GM12878 (cell line): ENCODE data around the gene ACBD7. TPM values are rescaled to one million over a fixed set of nuclear protein-coding genes. Genes with fewer than 3 reads are reported as not detected.

Source experiments
- ATAC-seq: fragments of 200-7000 bp; cut with Tn5 transposase; 3 replicates; pipeline ENCODE4 v1.9.1; 2020; ENCODE audit warnings: mild to moderate bottlenecking, moderate library complexity
- BruUV-seq: library from RNA; stranded (reverse); fragments of 400-500 nt; replicated peaks from 2 replicates; lab custom pipeline; 2021; lab: Mats Ljungman, UMichigan
- CTCF ChIA-PET: fragments of 300-600 bp; sonication (Branson Sonifier 250); formaldehyde crosslinking; extraction: SDS; loops from one replicate; lab custom pipeline; 2021; ENCODE audit warnings: inconsistent platforms; lab: Yijun Ruan, JAX
- POLR2A ChIA-PET: fragments of 350-600 bp; formaldehyde crosslinking; extraction: SDS; loops from one replicate; lab custom pipeline; 2021; ENCODE audit warnings: inconsistent platforms; lab: Charles Lee
- RAD21 ChIA-PET: fragments of 300-600 bp; sonication (Branson Sonifier 250); formaldehyde crosslinking; loops from one replicate; lab custom pipeline; 2023; ENCODE audit warnings: antibody characterized with exemption; ENCODE audit not compliant: unreplicated experiment; lab: Charles Lee
- SMC1A ChIA-PET: fragments of 300-600 bp; sonication (Branson Sonifier 250); formaldehyde crosslinking; loops from one replicate; lab custom pipeline; 2023; ENCODE audit not compliant: unreplicated experiment, uncharacterized antibody; lab: Charles Lee
- DNase-seq: peaks from one replicate; pipeline ENCODE4 v3.0.0-alpha.2; 2011; ENCODE audit warnings: low read depth, low spot score
- FAIRE-seq: peaks from 3 replicates; lab custom pipeline; 2011; peaks lifted over from hg19 to GRCh38; lab: Jason Lieb, UNC
- H2AFZ ChIP-seq: 2 replicates; pipeline ENCODE4 v1.6.0; 2011; ENCODE audit warnings: low read depth, low read length, control low read depth; ENCODE audit not compliant: control insufficient read depth
- H3K27ac ChIP-seq: 2 replicates; pipeline ENCODE4 v1.5.1; 2011; ENCODE audit warnings: control low read depth; ENCODE audit not compliant: control insufficient read depth, insufficient read depth
- H3K27me3 ChIP-seq, 2 experiments: replicated peaks in 1 of 2; 2 replicates each; pipeline versions ENCODE4 v1.6.0 to v1.6.1; 2011; ENCODE audit warnings: low read length in 1 of 2; ENCODE audit not compliant: control insufficient read depth in 2 of 2, insufficient read depth in 2 of 2
- H3K36me3 ChIP-seq, 2 experiments: 2 replicates each; pipeline ENCODE4 v1.5.1; 2011; ENCODE audit warnings: low read length in 1 of 2; ENCODE audit not compliant: control insufficient read depth in 2 of 2, insufficient read depth in 2 of 2
- H3K4me1 ChIP-seq: 2 replicates; pipeline ENCODE4 v1.6.1; 2011; ENCODE audit warnings: mild to moderate bottlenecking, low read length, moderate library complexity, mixed read lengths; ENCODE audit not compliant: control insufficient read depth, insufficient read depth
- H3K4me2 ChIP-seq: 2 replicates; pipeline ENCODE4 v1.6.0; 2011; ENCODE audit warnings: control low read depth; ENCODE audit not compliant: control insufficient read depth, insufficient read depth
- H3K4me3 ChIP-seq: fragments of 200-600 bp; sonication (generic); 2 replicates; pipeline ENCODE4 v1.5.1; 2016
- H3K79me2 ChIP-seq: 2 replicates; pipeline ENCODE4 v1.6.0; 2011; ENCODE audit warnings: low read length; ENCODE audit not compliant: control insufficient read depth, insufficient read depth
- H3K9ac ChIP-seq: 2 replicates; pipeline ENCODE4 v1.8.0; 2011; ENCODE audit warnings: low read length, control low read depth, mixed read lengths; ENCODE audit not compliant: control insufficient read depth, insufficient read depth
- H3K9me3 ChIP-seq: replicated peaks from 3 replicates; pipeline ENCODE4 v1.5.1; 2011; ENCODE audit warnings: mild to moderate bottlenecking, low read length; ENCODE audit not compliant: control insufficient read depth, insufficient read depth
- H4K20me1 ChIP-seq: 2 replicates; pipeline ENCODE4 v1.6.0; 2011; ENCODE audit not compliant: control insufficient read depth, insufficient read depth
- CBX3 ChIP-seq: fragments of 200-600 bp; sonication (generic); IDR thresholded peaks from 2 replicates; pipeline ENCODE4 v1.6.1; 2016; ENCODE audit warnings: low read depth, borderline replicate concordance
- CREB1 ChIP-seq: IDR thresholded peaks from 2 replicates; pipeline ENCODE4 v1.6.1; 2012; ENCODE audit warnings: low read depth, mild to moderate bottlenecking, inconsistent platforms
- ELK1 ChIP-seq: IDR thresholded peaks from 2 replicates; pipeline ENCODE4 v1.6.1; 2012; ENCODE audit warnings: low read depth, low read length, improper control_type of control experiment
- ETV6 ChIP-seq, 2 experiments: fragments of 450-650 bp in 1 of 2; IDR thresholded peaks in 1 of 2; conservative IDR thresholded peaks in 1 of 2; 2 replicates each; pipeline ENCODE4 v1.6.1; 2014; ENCODE audit warnings: antibody characterized with exemption in 1 of 2, borderline replicate concordance in 1 of 2, low read depth in 1 of 2, mild to moderate bottlenecking in 1 of 2, moderate library complexity in 1 of 2
- EZH2 ChIP-seq: IDR thresholded peaks from 2 replicates; pipeline ENCODE4 v1.6.1; 2012; ENCODE audit warnings: low read depth, mild to moderate bottlenecking, control low read depth, inconsistent platforms, low read length, borderline replicate concordance; ENCODE audit not compliant: control insufficient read depth
- GATAD2B ChIP-seq: fragments of 450-650 bp; conservative IDR thresholded peaks from 2 replicates; pipeline ENCODE4 v1.6.1; 2017; ENCODE audit warnings: low read depth, mild to moderate bottlenecking, moderate library complexity
- PAX8 ChIP-seq: fragments of 450-650 bp; IDR thresholded peaks from 2 replicates; pipeline ENCODE4 v1.6.1; 2017; ENCODE audit warnings: mild to moderate bottlenecking, moderate library complexity
- RFX5 ChIP-seq: IDR thresholded peaks from 2 replicates; pipeline ENCODE4 v1.6.1; 2011; ENCODE audit warnings: low read depth, low read length, improper control_type of control experiment
- SMARCA5 ChIP-seq: fragments of 450-650 bp; IDR thresholded peaks from 2 replicates; pipeline ENCODE4 v1.6.1; 2017; ENCODE audit warnings: mild to moderate bottlenecking
- SRF ChIP-seq, 2 experiments: IDR thresholded peaks; 2 replicates each; pipeline ENCODE4 v1.6.1; 2011; ENCODE audit warnings: low read depth in 2 of 2, low read length in 2 of 2, mild to moderate bottlenecking in 1 of 2, moderate library complexity in 1 of 2
- ZNF274 ChIP-seq: IDR thresholded peaks from one replicate; pipeline ENCODE4 v1.8.0; 2011; ENCODE audit not compliant: insufficient read length, insufficient read depth
- WGBS: methylation state at CpG from one replicate; pipeline ENCODE4 v1.1.6; 2016; ENCODE audit warnings: low lambda C conversion rate; ENCODE audit not compliant: insufficient replicate concordance, insufficient coverage; ENCODE audit errors: missing lambda C conversion rate; 5-methylcytosine and 5-hydroxymethylcytosine counted together
- in situ Hi-C: fragments of 300-500 bp; cut with MboI; formaldehyde crosslinking; loops from 9 replicates; pipeline ENCODE4 v1.14.3; 2018; ENCODE audit warnings: mixed read lengths
- intact Hi-C: fragments of 100-400 bp; cut with micrococcal nuclease; formaldehyde crosslinking; loops from one replicate; pipeline ENCODE4 v1.14.2; 2022; ENCODE audit not compliant: unreplicated experiment
- polyA plus RNA-seq, 11 experiments: library from polyadenylated mRNA; depleted of rRNA in 4 of 11; unstranded in 6 of 11; stranded (reverse) in 5 of 11; fragments of >200 nt; fragmentation: Nextera tagmentation in 4 of 11; fragmentation: Illumina TruSeq in 1 of 11; extraction: Ambion mirVana in 4 of 11; extraction: Trizol in 1 of 11; gene quantifications; 1 replicate in 1 of 11; 2 replicates in 10 of 11; pipeline versions ENCODE4 v1.2.1 to v1.2.3, GENCODE V29; 2011 to 2016; ENCODE audit warnings: inconsistent platforms in 2 of 11, missing spikeins in 2 of 11, low read depth in 1 of 11
- total RNA-seq, 4 experiments: library from RNA; depleted of rRNA in 3 of 4; stranded (reverse); fragments of >200 nt in 3 of 4; fragmentation: Illumina TruSeq in 1 of 4; extraction: Trizol in 1 of 4; gene quantifications; 2 replicates each; pipeline versions ENCODE4 v1.2.1 to v1.2.3, GENCODE V29; 2013 to 2021
- TF ChIP-seq, protein P1 (sequence below): IDR thresholded peaks from 2 replicates; pipeline ENCODE4 v1.6.1; 2011; ENCODE audit warnings: borderline replicate concordance, low read depth, mild to moderate bottlenecking, moderate library complexity, mixed read lengths, low read length; ENCODE audit not compliant: insufficient read depth; ENCODE audit errors: extremely low read length
- TF ChIP-seq, protein P2 (sequence below): IDR thresholded peaks from 2 replicates; pipeline ENCODE4 v1.6.1; 2012; ENCODE audit warnings: low read depth, low read length, improper control_type of control experiment

ACBD7 gene
- total and polyA plus RNA-seq, 10 of the 15 experiments (the other 5 are each of a cell fraction or from before 2014, with no cell fraction given), result 0.04 to 0.74 (median 0.36) TPM

DNA sequence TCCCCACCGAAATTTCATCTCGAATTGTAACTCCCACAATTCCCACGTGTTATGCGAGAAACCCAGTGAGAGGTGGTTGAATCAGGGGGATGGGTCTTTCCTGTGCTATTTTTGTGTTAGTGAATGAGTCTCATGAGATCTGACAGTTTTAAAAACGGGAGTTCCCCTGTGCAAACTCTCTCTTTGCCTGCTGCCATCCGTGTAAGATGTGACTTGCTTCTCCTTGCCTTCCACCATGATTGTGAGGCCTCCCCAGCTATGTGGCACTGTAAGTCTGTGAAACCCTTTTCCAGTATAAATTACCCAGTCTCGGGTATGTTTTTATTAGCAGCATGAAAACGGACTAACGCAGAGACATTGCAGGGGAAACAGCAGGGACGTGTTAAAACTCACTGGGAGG lies 50.2 kb downstream of the ACBD7 start (continued):
- TF ChIP-seq EZH2, result no peak

GRCh38 chr10:15037691-15038090 lies 50.9 kb downstream of the ACBD7 start:
- no peak for FAIRE-seq
- no peak for ATAC-seq
- DNase-seq, result no peak
- 86% methylated on average over 4 of the region's 4 CpGs for WGBS
- TF ChIP-seq CBX3 (no peak), PAX8 (no peak), RFX5 (no peak), SRF (IDR thresholded peaks at IDR 0.05; ENCODE audit: low read depth in 2 of 2, low read length in 2 of 2) (no peak), ELK1 (no peak), ETV6 (conservative IDR thresholded peaks at IDR 0.05 in 1 of 2, IDR thresholded peaks at IDR 0.05 in 1 of 2; ENCODE audit: borderline replicate concordance in 1 of 2, low read depth in 1 of 2) (no peak), ZNF274 (no peak), SMARCA5 (no peak), CREB1 (no peak), GATAD2B (no peak)
- TF ChIP-seq, protein P1, sequence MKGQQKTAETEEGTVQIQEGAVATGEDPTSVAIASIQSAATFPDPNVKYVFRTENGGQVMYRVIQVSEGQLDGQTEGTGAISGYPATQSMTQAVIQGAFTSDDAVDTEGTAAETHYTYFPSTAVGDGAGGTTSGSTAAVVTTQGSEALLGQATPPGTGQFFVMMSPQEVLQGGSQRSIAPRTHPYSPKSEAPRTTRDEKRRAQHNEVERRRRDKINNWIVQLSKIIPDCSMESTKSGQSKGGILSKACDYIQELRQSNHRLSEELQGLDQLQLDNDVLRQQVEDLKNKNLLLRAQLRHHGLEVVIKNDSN, result no peak
- TF ChIP-seq, protein P2, sequence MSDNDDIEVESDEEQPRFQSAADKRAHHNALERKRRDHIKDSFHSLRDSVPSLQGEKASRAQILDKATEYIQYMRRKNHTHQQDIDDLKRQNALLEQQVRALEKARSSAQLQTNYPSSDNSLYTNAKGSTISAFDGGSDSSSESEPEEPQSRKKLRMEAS, result no peak
- no peak overlapping the region for H3K27ac ChIP-seq
- no peaks in the 10 kb centered on the region for H3K36me3 ChIP-seq
- in situ Hi-C loops, result no loop called here
- no TSS peak for BruUV-seq
- ChIA-PET CTCF (interaction anchor here (0.7 kb wide), 1 partner anchor 1489 kb away, joined by 3 read pairs; no protein-coding TSS in a partner anchor), RAD21 (no interaction called here), POLR2A (no interaction called here), SMC1A (no interaction called here)
- H2AFZ ChIP-seq, result no peak overlapping the region
- no peaks in the 10 kb centered on the region for H4K20me1 ChIP-seq
- H3K4me3 ChIP-seq, result no peak overlapping the region
- intact Hi-C loops, result no loop called here
- H3K9me3 ChIP-seq, result no peaks in the 10 kb centered on the region; the same call in 2 of the 3 replicates
- no peaks in the 10 kb centered on the region for H3K79me2 ChIP-seq
- no peak overlapping the region for H3K4me2 ChIP-seq
- H3K27me3 ChIP-seq, result no peaks in the 10 kb centered on the region
- no peak overlapping the region for H3K9ac ChIP-seq
- no peaks in the 10 kb centered on the region; the same call in 1 of the 2 replicates for H3K4me1 ChIP-seq
